Measurements from ENCODE around the gene HDAC9.

HDAC9 gene

DNA sequence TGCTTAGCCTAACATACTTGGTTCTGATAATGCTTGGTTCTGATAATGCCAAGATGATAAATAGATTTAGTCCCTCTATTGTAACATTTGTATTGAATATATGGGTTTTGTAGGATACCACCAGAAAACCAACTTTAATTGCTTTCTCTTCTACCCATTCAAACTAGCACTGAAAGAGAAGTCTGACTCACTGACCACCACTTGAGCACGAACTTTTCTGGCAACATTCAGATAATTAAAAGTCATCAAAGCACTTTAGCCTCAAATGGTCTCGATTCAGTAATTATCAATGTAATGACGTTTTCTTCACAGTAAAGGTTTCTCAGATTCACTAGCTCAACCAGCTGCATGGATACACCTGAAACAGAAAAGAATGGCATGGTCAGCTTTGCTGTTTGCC lies 63.0 kb downstream of the HDAC9 start:
- peak; percentile 59 for DNase-seq (ENCODE audit: low spot score)

DNA sequence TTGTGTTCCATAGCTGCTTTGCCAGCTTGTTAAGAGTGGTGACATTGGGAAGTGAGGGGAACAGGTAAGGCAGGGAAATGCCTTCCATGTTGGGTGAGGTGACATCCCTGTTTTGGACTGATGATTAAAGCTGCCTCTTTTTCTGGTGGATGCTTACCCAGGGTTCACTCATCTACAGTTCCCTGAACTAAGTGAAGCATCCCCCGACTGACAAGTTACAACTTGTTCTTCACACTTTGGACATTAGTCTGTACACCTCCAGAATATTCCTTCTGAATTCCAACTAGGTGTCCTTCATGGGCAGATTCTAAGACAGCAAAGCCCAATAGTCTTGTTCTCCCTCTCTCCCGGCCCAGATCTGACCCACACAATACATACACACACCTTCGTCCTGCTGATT lies 63.4 kb downstream of the HDAC9 start:
- DNase-seq (ENCODE audit: low spot score): no peak

DNA sequence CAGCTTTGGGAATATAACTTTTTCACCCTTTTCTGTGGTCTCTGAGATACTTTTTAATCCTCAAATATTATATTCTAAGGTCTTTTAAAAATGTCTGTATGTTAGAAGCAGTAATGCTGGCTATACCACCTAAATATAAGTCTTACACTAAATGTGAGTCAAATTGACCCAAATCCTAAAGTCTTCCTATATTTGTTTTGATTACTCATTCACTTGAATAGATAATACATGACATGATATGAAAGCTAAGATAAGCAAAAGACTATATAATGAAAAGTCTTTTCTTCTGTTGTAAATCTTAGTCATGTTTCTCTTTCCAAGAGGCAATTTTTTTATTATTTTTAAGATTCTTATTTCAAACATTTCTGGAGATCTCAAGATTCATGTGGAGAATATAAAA lies 64.2 kb downstream of the HDAC9 start:
- no peak for DNase-seq (ENCODE audit: low spot score)

DNA sequence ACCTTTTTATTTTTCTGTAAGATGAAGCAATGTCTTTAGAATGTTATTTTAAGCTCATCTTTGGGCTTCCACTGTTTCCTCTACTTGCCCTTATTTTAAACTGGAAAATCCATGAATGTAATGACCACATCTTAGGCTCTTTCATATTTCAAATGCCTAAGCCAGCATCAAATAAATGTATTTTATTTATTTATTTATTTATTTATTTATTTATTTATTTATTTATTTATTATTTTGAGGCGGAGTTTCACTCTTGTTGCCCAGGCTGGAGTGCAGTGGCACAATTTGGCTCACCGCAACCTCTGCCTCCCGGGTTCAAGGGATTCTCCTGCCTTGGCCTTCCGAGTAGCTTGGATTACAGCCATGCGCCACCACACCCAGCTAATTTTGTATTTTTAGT lies 69.2 kb downstream of the HDAC9 start:
- DNase-seq (ENCODE audit: low spot score): no peak

DNA sequence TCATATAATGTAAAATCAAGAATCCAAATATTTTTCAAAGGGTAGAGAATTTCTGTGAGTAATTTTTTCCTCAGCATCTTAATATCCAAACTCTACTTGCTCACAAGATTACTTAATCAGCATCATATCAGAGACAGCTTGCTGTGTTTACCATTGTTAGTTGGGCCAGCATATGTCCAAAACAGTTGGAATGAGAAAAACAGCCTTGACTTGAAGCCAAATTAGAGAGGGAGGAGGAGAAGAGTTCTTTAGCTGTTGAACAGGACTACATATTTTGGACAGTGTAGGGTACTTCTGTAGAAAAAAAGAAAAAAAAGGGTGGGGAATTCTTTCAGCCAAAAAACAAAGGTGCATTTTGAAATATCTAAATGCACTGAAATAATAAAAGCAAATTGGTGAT lies 69.8 kb downstream of the HDAC9 start:
- DNase-seq (ENCODE audit: low spot score): no peak

DNA sequence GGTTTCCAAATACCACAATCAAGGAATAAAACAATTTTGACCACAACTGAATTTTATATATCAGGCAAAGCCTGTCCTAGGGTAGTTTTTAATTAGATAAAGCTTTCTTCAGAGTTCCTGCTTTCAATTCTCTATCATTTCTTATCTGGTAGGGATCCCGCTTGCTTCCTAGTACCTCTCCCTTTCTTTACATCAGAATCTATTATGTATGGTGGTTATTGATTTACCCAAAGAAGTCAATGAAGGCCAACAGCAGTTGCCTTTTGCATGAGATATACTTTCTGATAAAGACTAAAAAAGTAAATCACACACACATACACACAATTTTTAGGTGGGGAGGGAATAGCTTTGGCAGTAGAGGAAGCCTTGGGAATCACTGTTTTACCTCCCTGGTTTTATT lies 70.7 kb downstream of the HDAC9 start:
- no peak for DNase-seq (ENCODE audit: low spot score)

DNA sequence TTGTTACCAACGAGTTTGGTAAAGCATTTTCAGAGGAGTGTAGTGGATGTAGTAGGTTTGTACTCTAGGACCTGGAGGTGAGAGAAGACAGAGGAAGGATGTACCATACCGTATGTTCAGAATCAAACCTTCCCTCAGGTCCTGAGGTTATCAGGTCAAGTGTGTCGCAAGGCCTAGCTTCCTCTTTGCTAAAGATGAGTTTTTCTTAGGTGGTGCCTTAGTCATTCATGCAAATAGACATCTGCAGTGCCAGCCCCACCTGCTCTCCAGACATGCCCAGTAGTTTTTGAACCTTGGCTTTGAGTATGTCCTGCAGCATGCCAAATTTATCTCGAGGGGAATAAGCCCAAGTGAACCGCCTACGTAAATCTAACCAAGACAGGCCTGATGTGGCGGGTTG lies 71.3 kb downstream of the HDAC9 start:
- peak; percentile 27 for DNase-seq (ENCODE audit: low spot score)

DNA sequence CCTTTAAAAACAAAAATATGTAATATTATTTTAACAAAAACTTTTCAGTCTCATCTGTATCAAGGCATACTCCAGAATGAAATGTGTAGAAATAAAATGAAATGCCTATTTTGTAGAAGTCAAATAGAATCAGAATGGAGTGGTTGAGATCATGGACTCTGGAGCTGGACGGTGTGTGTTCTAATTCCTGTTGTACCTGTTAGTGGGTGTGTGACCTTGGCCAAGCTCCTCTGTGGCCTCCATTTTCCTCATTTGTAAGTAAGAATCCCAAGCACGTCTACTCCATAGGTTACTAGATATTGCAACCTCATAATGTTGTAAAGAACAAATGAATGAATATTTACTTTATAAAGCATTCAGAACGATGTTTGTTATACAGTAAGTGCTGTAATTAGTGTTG lies 74.9 kb downstream of the HDAC9 start:
- DNase-seq (ENCODE audit: low spot score): no peak

DNA sequence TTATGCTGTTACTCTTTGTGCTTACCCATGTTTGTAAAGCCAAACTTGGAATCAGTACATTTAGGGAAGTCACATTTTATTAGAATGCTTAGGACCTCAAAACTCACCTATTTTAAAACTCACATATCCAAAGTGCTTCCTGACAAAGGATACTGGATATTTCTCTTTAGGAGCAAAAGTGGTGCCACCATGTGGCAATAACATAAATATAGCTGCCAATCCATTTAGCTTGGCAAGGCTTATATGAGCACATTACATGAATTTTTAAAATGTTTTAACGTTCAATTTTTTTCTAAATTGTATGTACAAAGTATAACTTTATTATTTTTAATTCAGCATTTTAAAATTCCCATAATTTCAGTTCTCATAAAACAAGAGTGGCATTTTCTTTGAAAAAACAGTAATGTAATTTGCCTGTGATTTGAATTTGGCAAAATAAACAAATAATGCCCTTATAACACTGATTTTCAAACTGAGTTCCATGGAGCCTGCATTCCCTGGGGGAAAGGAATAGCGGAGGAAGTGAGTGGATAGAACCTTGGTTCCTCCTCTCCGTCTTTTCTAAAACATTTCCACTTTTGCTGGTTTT lies 75.4 kb downstream of the HDAC9 start:
- DNase-seq (ENCODE audit: low spot score): peak; percentile 53

DNA sequence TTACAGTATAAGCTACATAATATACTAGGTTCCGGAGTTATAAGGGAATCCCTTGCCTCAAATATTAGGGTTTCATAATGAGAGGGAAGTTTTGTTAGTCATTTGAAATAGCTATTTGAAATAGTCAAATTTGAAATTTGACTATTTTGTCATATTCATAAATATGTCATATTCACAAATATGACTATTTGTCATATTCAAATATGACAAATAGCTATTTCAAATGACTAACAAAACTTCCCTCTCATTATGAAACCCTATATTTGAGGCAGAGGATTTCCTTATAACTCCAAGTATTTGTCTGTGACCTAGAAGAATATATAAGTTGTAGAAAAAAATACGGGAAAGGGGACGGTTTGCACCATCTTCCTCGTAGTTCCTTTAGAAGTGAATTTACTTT lies 76.6 kb downstream of the HDAC9 start:
- DNase-seq (ENCODE audit: low spot score): no peak

DNA sequence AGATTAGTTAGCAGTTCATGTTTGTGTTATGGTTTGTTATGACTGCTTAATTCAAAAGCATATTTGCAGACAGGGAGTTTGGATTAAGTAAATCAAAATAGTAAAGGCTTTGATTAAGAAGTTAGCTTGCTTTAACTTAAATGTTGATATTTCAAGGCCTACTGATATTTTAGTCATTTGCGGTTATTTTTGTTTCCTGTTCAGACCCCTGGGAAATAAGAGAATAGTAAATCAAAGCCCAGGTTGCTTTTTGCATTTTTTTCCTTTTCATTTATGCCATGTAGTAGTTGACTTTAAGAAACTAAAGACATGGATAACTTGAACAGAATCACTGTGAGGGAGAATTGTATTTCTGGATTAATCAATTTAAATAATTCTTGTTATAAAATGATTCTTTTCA lies 77.3 kb downstream of the HDAC9 start:
- DNase-seq (ENCODE audit: low spot score): no peak

DNA sequence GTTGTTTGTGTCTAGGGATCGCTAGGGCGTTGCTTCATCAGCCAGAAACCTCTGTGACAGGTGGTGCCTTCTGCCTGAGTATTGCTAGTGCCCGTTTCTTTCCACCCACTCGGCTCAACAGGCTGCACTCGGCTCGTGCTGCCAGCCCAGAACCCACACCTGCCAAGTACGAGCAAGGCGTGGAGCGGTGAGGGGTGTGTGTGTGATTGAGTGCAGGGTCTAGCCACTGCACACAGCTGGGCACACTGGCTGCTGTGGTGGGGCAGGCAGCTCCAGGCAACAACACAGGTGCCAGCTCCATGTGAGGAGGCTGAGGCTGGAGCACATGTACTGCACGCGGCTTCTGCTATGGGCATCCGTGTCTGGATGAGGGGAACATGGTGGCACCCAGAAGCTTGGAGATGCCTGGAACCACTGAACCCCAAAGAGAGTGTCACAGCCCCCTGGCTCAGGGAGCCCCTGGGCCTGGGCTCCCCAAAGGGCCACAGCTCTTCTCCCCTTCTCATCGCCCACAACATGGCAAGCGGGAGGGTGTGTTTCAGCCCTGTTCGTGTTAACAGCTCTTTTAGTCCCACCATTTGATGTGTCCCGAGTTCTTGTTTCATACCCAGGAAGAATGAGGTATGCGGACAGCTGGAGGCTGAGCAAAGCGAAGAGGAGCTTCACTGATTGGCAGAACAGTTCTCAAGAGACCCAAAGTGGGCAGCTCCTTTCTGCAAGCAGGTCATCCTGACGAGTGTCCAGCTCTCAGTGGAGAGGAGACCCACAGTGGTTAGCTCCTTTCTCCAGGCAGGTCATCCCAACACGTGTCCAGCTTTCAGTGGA lies 78.1 kb downstream of the HDAC9 start:
- no peak for DNase-seq (ENCODE audit: low spot score)

DNA sequence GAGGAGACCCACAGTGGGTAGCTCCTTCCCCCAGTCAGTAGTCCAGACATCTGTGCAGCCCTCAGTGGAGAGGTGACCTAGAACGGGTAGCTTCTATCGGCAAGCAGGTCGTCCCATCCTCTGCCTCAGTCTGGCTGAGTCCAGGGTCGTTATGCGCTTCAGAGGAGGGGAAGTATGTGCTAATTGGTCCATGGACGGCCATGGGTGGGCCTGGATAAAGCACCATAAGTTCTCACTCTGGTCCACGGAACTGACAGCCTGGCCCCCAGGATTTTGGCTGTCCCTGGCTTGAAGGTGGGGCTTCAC lies 78.6 kb downstream of the HDAC9 start:
- no peak for DNase-seq (ENCODE audit: low spot score)

DNA sequence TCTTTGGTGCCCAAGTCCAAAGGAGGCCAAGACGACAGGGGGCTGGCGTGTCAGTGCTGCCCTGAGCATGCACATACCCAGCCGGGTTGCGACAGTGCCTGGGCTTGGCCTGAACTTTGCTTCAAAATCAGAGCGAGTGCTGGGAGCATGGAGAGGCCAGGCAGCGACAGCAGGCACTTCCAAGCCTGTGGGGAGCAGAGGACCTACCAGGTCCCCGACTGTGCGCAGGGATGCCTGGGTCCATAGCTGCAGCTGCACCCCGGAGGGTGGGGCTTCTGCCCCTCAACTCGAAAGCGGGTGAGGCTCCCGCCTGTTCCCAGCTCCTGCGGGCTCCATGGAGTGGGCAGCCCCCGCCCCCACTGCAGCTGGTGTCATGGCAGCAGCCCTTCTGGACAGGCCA lies 79.1 kb downstream of the HDAC9 start:
- DNase-seq (ENCODE audit: low spot score): no peak

DNA sequence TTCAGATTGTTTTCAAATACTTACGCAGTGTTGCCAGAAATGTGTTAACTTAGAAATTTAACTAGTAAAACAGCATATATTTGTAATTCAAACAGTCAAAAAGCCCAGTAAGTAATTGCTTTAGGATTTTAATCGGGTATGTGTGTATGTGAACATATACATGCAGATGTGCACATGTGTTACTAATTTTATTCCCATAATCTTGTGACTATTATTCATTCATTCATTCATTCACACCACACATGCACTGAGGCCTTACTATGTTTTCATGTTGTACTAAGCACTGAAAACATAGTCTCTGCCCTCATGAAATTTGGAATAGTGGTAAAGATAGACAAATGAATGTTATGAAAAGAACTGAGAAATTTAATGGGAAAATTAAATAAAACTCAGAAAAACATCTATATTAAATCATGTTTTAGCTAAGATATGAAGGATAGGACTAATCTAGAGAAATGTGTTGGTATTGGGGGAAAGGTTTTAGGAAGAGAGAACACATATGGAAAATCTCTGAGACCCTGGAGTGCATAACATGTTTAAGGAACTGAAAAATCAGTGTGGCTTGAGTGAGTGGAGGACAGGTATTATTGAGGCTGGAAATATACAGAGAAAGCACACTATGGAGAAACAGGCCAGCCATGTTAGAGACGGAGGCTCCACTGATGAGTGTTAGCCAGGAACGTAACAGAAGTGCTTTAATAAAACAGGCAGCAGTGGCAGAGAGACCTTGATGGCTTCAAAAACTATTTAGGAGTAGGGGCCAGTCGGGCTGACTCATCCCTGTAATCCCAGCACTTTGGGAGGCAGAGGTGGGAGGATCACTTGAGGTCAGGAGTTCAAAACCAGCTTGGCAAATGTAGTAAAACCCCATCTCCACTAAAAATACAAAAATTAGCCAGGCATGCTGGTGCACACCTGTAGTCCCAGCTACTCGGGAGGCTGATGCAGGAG lies 80.3 kb downstream of the HDAC9 start:
- no peak for DNase-seq (ENCODE audit: low spot score)

DNA sequence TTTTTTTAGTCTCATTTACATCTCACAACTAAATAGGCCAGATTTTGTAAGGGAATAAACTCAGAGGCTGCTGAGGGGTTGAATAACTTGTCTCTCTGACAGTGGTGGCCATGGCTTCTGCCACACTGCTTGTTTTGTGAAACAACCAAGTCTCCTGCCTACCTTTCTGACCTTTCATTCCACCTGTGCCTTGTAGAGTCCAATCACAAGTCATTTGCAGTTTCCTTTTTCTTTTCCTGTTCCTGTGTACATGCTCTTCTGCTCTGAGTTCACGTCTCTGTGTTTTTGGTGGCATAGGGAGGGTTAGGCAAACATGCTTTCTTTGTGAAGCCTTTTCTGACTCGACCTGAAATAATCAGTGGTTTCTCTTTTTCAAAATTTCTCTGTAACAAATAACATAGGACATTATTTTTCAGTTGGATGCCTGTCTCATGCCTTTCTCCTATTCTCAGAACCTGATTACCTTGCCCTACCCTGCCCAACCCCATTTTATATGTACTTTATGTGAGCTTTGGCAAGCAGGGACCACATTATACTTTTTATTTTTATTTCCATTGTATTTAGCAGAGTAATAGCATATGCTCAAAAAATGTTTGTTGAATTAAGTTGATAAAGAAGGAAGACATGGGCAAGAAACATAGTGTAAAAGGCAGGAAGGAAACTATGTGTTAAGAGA lies 81.7 kb downstream of the HDAC9 start:
- no peak for DNase-seq (ENCODE audit: low spot score)

DNA sequence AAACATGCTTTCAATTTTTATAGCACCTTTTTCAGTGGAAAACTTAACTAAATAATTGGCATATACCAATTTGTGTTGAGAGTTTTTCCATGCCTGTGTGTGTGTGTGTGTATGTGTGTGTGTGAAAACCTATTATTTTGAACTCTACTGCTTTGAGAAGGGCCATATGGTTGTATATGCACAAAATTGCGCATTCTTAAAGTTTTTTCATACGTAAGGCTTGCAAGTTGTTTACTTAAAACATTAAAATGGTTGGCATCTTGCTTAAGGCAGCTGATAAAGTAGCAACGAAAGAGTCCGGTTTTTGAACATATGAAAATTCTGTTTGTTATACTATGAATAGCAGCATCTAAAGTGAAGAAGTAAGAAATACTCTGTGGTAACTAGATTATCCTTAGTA lies 84.1 kb downstream of the HDAC9 start:
- DNase-seq (ENCODE audit: low spot score): no peak

DNA sequence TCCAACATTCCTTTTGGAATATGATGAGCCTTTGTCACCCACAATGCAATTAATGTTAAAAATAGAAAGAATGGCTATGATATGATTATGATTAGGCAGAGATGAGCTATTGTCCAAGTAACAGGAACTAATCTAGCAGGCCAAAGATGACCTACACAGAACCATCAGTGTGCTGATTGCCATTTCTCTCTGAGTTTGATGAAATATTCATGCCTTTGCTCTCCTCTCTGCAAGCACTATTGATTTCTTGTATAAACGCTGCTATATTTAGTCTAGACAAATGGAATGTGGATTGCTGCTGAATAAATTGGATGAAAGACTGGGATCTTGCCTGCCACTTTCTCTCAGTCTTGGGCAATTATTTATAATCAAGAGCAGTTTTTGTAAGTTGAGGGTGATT lies 85.4 kb downstream of the HDAC9 start:
- no peak for DNase-seq (ENCODE audit: low spot score)

DNA sequence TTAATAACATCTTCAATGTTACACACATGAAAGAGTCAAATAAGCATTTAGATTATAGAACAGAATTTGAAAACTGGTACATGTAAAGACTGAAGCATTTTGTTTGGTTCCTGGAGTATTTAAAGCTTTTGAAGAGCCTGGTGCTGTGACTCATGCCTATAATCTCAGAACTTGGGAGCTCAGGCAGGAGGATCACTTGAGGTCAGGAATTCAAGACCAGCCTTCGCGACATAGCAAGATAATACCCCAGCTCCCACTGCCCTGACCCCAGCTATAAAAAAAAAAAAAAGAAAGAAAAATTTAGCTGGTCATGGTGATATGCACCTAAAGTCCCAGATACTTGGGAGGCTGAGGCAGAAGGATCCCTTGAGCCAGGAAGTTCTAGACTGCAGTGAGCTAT lies 87.8 kb downstream of the HDAC9 start:
- DNase-seq (ENCODE audit: low spot score): peak; percentile 35

DNA sequence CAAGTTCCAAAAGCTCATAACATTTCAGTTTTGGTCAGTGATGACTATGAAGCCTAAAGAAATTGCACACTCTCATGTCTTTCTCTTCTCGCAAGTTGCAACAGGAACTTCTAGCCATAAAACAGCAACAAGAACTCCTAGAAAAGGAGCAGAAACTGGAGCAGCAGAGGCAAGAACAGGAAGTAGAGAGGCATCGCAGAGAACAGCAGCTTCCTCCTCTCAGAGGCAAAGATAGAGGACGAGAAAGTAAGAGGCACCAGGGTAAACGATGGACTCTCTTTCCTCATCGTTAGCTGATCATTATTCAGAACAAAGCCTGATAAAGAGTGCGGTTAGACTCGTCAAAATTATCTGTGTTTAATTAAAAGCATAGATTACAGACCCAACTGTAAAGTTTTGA lies 94.7 kb downstream of the HDAC9 start:
- no peak for DNase-seq (ENCODE audit: low spot score)

DNA sequence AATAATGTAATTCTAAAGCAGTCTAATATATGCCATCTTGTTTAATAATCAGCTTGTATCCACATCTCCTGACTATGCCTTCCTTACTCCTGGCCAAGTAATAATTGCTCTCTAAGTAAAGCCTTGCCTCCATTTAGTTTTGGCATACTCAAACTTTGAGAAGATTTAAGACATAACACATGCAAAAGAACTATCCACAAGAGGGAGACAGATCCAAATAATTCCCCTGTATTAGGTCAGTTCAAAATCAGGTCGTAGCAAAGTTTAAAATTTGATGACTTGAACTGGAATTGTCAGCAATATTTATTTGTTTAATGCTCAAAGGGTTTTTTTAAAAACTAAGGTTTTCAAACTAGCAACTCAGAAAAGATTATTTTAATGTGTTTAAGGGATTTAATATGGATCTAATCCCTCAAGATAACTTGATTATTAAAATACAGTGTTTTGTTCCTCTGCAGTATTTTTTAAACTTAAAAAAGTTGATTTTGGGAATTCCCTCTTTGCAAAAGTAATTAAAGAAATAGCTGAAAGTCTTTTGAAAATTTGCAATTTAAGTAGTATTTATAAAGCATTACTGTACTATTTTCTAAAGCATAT lies 95.3 kb downstream of the HDAC9 start:
- DNase-seq (ENCODE audit: low spot score): no peak

DNA sequence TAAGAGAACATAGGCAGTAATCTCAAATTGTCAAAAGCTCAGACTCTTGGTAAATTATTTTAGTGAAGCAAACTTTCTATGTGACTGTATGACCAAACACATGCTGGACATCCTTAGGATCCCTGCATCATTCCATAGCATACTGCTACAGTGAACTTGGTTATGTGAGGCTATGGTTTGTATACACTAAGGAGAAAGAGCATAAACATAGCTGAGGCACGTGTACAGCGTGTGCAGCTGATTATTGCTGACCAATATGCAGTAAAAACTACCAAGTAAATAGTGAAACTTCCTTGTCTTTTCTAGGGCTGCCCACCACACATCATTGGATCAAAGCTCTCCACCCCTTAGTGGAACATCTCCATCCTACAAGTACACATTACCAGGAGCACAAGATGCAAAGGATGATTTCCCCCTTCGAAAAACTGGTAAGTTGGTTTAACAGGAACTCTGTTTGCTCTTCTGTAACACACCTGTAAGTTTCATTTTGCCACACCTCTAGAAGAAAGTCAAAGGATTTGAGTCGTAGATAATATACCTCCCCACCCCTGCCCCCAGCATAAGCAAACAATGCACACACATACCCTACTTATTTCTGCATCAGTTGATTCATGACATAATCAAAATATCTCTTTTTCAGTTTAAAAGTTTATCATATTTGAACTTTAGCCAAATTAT lies 98.2 kb downstream of the HDAC9 start:
- no peak for DNase-seq (ENCODE audit: low spot score)

Measured in kidney tubule cell (primary cell).